Forelimb muscle (tissue), 1 donor: ENCODE data around the gene ERMARD. TPM values are rescaled to one million over a fixed set of nuclear protein-coding genes. Genes with fewer than 3 reads are reported as not detected.
A peak's percentile ranks its signal among the peaks of the same experiment; 100 is the strongest.

Source experiments
- DNase-seq: peaks from one replicate; pipeline ENCODE4 v3.0.0-alpha.2; 2013; ENCODE audit warnings: low read depth
- polyA plus RNA-seq: library from polyadenylated mRNA; unstranded; fragments of 120-200 nt; gene quantifications from one replicate; pipeline ENCODE4 v1.2.1, GENCODE V29; 2013; ENCODE audit not compliant: insufficient read length

The ERMARD gene
- polyA plus RNA-seq, 1 donor: 21.1 TPM

GRCh38 chr6:169783971-169784820, 32.8 kb downstream of the ERMARD start:
- no peak for DNase-seq

- DNase-seq: no peak
Measured at GRCh38 chr6:169784821-169785340, 33.5 kb downstream of the ERMARD start.

GRCh38 chr6:169785566-169785965, 34.1 kb downstream of the ERMARD start:
- DNase-seq: no peak

DNA sequence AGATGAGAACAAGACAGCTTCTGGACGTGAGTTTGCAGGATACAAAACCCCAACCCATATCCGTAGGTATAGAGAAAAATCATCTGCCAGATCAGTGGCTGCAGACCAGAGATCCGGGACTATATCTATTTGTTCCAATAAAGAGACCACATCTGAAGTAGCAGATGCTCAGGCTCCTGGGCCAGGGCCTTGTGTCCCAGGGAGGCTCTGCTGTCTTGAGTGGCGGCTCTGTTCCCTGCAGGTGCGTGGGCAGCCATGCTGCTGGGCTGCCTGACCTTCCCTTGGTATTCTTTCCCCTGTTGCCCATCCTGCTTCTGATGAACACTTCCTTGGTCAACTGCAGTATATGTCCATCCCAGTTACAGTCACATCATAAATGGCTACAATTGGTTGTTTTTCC, 34.9 kb downstream of the ERMARD start:
- DNase-seq: no peak

DNA sequence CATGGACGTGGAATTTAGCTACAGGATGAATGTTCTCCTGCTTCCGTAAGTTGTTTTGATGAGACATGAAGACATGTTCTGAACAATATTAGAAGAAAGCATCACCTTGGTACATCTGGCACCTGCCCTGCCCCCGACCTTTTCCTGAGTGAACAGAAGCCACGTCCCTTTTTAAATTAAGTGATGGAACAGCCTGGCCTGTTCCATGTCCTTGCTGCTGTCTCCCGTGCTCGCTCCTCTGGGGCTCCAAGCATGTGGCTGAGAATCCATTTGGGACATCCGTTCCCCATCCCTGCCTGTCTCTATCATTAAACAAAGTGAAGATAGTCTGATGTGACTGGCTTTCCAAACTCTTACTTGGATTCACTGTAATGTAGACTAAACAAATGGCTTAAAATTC, 36.4 kb downstream of the ERMARD start:
- DNase-seq: no peak

- DNase-seq: no peak
Measured at GRCh38 chr6:169788809-169789145, 37.4 kb downstream of the ERMARD start.

GRCh38 chr6:169789146-169789943, 37.9 kb downstream of the ERMARD start:
- no peak for DNase-seq

GRCh38 chr6:169789944-169790927, 38.8 kb downstream of the ERMARD start:
- DNase-seq: peak; percentile 56

DNA sequence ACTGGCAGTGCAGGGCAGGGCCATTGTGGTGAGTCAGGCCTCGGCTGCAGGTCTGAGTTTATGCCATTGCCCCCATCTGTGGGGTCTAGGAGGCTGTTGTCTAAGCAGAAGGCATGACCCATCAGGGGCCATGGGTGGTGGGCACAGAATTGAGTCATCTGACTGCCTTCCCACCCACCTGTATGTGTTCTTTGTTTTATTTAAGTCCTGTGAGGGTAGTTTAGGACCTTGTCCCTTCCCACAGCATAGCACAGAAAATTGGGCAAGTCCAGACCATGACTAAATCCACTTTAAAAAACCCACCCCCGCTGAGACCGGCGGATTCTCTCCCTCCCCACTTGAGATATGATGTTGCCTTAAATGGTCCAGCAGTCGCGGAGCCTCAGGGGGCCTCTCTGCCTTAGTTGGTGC, 40.3 kb downstream of the ERMARD start:
- no peak for DNase-seq

GRCh38 chr6:169792306-169793015, 41.0 kb downstream of the ERMARD start:
- DNase-seq: no peak

- DNase-seq: no peak
Measured at GRCh38 chr6:169793408-169793807, 42.0 kb downstream of the ERMARD start.

GRCh38 chr6:169794317-169795055, 43.1 kb downstream of the ERMARD start:
- no peak for DNase-seq

DNA sequence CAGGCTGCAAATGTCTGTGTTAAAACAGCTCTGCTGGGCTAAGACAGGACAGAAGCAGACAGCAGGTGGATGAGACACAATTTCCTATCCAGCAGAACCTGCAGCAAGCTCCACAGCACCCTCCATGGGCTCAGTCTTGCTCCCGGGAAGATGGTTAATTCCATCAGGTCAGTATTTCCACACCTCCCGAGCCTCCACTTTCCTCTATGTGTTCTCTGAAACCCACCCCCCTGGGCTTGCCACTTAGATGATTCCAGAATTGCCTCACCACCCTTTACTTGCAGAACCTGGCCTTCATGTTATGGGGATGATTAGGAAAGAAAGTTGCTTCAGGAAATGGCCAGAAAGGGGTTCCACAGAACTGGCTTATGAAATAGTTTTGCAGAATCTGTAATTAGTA, 43.8 kb downstream of the ERMARD start:
- no peak for DNase-seq

DNA sequence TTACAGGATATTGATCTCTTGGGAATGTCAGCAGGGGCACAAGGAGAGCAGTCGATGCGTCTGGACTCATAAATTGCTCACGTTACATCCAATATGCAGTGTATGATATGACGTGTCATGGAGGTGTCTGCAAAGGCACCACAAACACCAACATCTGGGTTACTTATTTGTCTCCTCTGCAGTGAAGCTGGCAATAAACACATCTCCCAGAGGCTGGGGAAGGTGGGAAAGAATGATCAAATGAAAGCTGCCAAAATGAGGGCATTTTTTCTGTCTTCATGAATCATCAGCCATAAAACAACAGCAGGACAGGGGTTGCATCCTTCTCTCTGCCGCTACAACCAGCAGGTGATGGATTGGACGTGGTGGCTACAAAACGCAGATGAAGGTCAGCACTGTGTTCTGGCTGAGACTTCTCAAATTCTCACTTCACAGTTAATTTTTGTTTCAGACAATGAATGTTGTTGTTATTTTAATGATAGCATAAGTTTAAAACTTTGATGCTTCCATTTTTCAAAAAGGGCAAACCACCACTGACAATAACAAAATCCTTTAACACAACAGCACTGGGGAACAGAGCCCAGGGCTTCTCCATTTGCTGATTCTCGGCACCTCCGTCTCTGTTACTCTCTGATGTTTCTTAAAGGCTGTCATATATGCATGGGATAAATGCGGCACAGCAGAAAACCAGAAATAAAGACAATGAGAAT, 47.5 kb downstream of the ERMARD start:
- no peak for DNase-seq

DNA sequence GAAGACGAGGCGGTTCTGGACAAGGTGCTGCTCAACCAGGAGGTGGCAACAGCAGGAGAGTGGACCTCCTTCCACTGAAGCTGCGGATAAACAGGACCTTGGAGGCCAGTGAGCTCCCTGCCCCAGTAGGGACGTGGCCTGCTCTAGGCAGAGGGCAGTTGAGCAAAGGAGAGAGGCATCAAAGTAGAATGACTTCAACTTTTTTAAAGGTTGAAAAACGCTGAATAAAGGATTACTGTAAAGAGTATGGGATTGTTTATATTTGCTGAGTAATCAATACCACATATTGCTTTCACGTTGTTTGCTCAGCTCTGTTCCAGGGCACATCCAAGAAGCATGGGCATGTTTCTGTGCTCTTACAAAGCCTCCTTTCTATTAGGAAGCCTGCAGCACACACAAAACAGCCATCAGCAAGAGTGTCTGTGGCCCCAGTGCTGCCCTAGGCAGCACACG, 48.1 kb downstream of the ERMARD start:
- no peak for DNase-seq

DNA sequence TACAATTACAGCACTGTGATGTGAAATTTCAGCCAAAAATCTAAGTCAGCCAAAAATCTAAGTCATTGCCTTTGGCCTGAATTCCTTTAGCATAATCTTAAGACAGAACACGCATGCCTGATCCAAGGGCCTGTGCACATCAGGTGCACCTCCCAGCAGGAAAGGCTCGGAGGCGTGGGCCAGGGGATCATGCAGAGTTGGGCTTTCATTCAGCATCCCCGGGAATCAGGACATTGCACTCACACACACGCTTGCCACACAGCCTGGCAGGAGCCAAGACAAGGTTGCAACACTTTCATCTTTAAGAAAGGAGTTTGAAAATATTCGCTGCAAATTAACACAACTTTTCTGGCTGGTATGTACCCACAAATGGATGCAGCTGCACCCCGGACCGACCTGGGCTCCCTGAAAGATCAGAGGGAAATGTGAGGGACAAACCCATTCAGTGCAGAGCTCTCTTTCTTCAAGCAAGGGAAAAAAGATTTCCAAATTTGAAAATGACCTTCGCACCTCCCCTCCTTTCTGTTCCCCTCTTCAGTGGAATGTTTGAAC, 48.8 kb downstream of the ERMARD start:
- DNase-seq: no peak

- no peak for DNase-seq
Measured at GRCh38 chr6:169800668-169801395, 49.4 kb downstream of the ERMARD start.

DNA sequence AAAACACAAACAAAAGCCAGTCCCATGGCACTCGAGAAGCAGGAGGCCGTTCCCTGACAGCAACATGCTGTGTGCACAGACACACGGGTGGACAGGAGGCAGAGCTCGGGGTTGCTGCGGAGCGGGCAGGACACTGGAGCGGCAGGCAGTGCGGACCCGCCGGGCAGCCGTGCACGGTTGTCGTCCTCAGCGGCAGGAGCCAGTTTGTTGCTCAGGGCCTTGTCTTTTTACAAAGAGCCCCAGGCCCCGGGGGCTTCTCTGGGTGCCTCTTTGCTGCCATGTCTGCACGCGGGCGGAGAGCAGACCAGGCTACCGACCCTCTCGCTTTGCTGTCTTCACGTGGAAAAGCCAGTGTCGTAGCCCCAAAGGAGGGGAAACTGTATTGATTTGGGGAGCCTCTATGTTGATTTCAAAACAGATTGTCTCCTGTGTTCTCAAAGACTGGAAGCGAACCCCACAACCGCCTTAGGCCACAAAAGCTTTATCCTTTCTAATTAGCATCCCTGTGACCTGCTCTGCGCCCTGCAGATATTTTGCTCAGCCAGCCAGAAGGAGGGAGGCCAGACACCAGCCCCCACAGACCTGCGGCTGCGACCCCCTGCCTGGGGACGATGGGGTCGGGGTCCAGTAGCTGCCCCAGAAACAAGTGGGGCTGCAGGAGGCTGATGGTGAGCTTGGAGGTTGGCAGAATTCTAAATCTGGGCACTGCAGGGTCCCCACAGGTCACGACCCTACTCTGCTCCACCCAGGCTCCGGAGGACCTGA, 50.2 kb downstream of the ERMARD start:
- DNase-seq: no peak
